ENCODE measurements around the gene PRDM15. TPM values are rescaled to one million over a fixed set of nuclear protein-coding genes. Genes with fewer than 3 reads are reported as not detected.

PRDM15 gene
- total RNA-seq, 1 donor from 2014 or later = 16.2 TPM

- H3K36me3 Mint-ChIP-seq (ENCODE audit: insufficient read depth) = no peaks in the 10 kb centered on the region
- peaks cover 1% of the 10 kb centered on the region for H3K4me1 Mint-ChIP-seq (ENCODE audit: low read depth)
- H3K9me3 Mint-ChIP-seq (ENCODE audit: low read depth) = no peaks in the 10 kb centered on the region
- DNase-seq (ENCODE audit: low spot score, unreplicated experiment) = no peak
- TF ChIP-seq, protein P1, sequence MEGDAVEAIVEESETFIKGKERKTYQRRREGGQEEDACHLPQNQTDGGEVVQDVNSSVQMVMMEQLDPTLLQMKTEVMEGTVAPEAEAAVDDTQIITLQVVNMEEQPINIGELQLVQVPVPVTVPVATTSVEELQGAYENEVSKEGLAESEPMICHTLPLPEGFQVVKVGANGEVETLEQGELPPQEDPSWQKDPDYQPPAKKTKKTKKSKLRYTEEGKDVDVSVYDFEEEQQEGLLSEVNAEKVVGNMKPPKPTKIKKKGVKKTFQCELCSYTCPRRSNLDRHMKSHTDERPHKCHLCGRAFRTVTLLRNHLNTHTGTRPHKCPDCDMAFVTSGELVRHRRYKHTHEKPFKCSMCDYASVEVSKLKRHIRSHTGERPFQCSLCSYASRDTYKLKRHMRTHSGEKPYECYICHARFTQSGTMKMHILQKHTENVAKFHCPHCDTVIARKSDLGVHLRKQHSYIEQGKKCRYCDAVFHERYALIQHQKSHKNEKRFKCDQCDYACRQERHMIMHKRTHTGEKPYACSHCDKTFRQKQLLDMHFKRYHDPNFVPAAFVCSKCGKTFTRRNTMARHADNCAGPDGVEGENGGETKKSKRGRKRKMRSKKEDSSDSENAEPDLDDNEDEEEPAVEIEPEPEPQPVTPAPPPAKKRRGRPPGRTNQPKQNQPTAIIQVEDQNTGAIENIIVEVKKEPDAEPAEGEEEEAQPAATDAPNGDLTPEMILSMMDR (IDR thresholded peaks at IDR 0.05; ENCODE audit: unreplicated experiment) = no peak
- H3K27ac Mint-ChIP-seq = no peak overlapping the region
- H3K4me3 Mint-ChIP-seq (ENCODE audit: low read depth) = no peak overlapping the region
- no peaks in the 10 kb centered on the region for H3K27me3 Mint-ChIP-seq
Observed at GRCh38 chr21:41821081-41821755, 57.9 kb downstream of the PRDM15 start.

DNA sequence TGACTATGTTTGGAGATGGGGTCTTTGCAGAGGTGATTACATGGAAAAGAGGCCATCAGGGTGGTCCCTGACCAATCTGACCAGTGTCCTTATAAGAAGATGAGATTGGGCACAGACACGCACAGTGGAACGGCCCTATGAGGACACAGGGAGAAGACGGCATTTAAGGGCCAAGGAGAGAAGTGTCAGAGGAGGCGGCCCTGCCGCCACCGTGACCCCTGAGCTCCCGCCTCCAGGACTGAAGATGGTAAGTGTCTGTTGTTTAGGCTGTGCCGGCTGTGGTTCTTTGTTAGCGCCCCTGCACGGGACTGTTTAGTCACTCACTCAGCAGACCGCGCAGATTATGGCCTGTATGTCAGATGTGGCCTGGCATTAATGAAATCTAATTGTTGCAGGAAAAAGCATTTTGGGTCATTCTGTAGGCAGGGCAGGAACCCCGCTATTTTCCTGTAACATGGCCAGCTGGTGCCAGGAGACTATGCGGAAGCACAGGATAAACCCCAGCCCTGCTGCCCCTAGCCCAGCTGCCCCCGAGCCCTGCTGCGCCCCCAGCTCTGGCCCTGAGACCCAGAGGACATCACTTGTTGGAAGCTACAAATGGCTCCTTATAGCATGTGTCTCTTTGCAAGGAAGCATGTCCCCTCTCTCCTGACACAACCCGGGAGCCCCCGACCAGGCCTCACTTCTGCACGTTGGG, 58.6 kb downstream of the PRDM15 start:
- no peak for DNase-seq (ENCODE audit: low spot score, unreplicated experiment)
- Mint-ChIP-seq H3K36me3 (ENCODE audit: insufficient read depth) (no peaks in the 10 kb centered on the region), H3K27ac (no peak overlapping the region), H3K27me3 (no peaks in the 10 kb centered on the region), H3K4me3 (ENCODE audit: low read depth) (no peak overlapping the region), H3K9me3 (ENCODE audit: low read depth) (no peaks in the 10 kb centered on the region), H3K4me1 (ENCODE audit: low read depth) (peaks cover 1% of the 10 kb centered on the region)
- TF ChIP-seq, protein P1 (IDR thresholded peaks at IDR 0.05; ENCODE audit: unreplicated experiment) = no peak

DNA sequence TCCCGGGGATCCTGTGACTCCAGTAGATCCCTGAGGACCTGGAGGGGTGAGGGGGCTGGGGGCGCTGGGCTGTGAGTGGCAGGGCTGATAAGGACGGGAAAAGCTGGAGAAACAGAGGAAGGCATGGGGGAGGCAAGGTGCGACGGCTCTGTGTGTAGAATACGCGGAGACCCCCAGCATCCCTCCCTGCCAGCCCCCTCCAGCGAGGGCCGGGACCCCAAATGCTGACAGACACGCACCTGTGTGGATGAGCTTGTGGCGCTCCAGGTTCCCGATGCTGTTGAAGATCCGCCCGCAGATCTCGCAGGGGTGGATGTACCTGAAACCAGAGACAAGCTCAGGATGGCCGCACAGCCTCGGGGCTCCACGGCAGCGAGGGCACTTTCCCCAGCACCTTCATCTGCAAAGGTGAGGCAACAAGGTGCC, 59.3 kb downstream of the PRDM15 start:
- Mint-ChIP-seq H3K27ac (no peak overlapping the region), H3K9me3 (ENCODE audit: low read depth) (no peaks in the 10 kb centered on the region), H3K4me3 (ENCODE audit: low read depth) (no peak overlapping the region), H3K4me1 (ENCODE audit: low read depth) (peaks cover 1% of the 10 kb centered on the region), H3K36me3 (ENCODE audit: insufficient read depth) (peaks cover 2% of the 10 kb centered on the region), H3K27me3 (no peaks in the 10 kb centered on the region)
- TF ChIP-seq, protein P1 (IDR thresholded peaks at IDR 0.05; ENCODE audit: unreplicated experiment) = no peak
- DNase-seq (ENCODE audit: low spot score, unreplicated experiment) = no peak

DNA sequence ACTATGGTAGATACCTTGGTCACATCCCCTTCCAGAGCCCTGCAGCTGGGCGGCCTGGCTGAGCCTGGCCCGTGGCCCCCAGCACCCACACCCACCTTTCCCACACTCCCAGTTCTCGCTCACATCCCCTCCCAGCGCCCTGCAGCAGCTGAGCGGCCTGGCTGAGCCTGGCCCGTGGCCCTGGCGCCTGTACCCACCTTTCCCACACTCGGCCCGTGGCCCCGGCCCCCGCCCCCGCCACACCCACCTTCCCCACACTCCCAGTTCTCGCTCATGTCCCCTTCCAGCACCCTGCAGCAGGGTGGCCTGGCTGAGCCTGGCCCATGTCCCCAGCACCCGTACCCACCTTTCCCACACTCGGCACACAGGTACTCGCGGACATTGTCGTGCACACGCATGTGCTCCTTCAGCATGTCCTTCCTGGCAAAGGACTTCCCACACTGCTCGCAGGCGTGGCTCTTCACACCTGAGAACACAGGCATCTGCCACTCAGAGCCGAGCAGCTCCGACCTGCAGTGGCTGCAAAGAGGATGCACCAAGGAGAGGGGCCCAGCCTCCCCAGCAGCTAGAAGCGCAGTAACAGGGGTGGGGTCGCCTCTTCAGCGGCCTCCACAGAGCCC, 59.8 kb downstream of the PRDM15 start:
- TF ChIP-seq, protein P1 (IDR thresholded peaks at IDR 0.05; ENCODE audit: unreplicated experiment) = no peak
- peaks cover 1% of the 10 kb centered on the region for H3K4me1 Mint-ChIP-seq (ENCODE audit: low read depth)
- peaks cover 2% of the 10 kb centered on the region for H3K36me3 Mint-ChIP-seq (ENCODE audit: insufficient read depth)
- H3K9me3 Mint-ChIP-seq (ENCODE audit: low read depth) = no peaks in the 10 kb centered on the region
- H3K27me3 Mint-ChIP-seq = no peaks in the 10 kb centered on the region
- H3K27ac Mint-ChIP-seq = no peak overlapping the region
- no peak overlapping the region for H3K4me3 Mint-ChIP-seq (ENCODE audit: low read depth)
- no peak for DNase-seq (ENCODE audit: low spot score, unreplicated experiment)

Data from progenitor cell of endocrine pancreas (in vitro differentiated cells).